Smooth muscle cell (in vitro differentiated cells): ENCODE data around the gene MMP15. TPM values are rescaled to one million over a fixed set of nuclear protein-coding genes. Genes with fewer than 3 reads are reported as not detected.

Source experiments
- DNase-seq: peaks from one replicate; lab custom pipeline; 2025; ENCODE audit not compliant: unreplicated experiment; lab: John Stamatoyannopoulos, UW
- H2AFZ ChIP-seq: fragments of 200-600 bp; sonication (generic); 2 replicates; pipeline ENCODE4 v1.6.0; 2016; ENCODE audit warnings: antibody characterized with exemption, low read depth, mild to moderate bottlenecking
- H3F3A ChIP-seq: fragments of 200-600 bp; sonication (generic); 2 replicates; pipeline ENCODE4 v1.6.0; 2017; ENCODE audit warnings: antibody characterized with exemption, low read depth
- H3K27ac ChIP-seq: fragments of 200-600 bp; sonication (generic); 2 replicates; pipeline ENCODE4 v1.5.1; 2016; ENCODE audit warnings: low read depth, mild to moderate bottlenecking
- H3K27me3 ChIP-seq: fragments of 200-600 bp; sonication (generic); 2 replicates; pipeline ENCODE4 v1.6.1; 2016; ENCODE audit warnings: low read depth, mild to moderate bottlenecking
- H3K36me3 ChIP-seq: fragments of 200-600 bp; sonication (generic); 2 replicates; pipeline ENCODE4 v1.5.1; 2016; ENCODE audit warnings: low read depth
- H3K4me1 ChIP-seq: fragments of 200-600 bp; sonication (generic); 2 replicates; pipeline ENCODE4 v1.5.1; 2016; ENCODE audit warnings: low read depth
- H3K4me2 ChIP-seq: fragments of 200-600 bp; sonication (generic); 2 replicates; pipeline ENCODE4 v1.6.0; 2016; ENCODE audit warnings: mild to moderate bottlenecking
- H3K4me3 ChIP-seq: fragments of 200-600 bp; sonication (generic); 2 replicates; pipeline ENCODE4 v1.5.1; 2016; ENCODE audit warnings: mild to moderate bottlenecking
- H3K79me2 ChIP-seq: fragments of 200-600 bp; sonication (generic); 2 replicates; pipeline ENCODE4 v1.6.0; 2016; ENCODE audit warnings: low read depth, mild to moderate bottlenecking
- H3K9ac ChIP-seq: fragments of 200-600 bp; sonication (generic); 2 replicates; pipeline ENCODE4 v1.6.0; 2016; ENCODE audit warnings: low read depth
- H3K9me3 ChIP-seq: fragments of 200-600 bp; sonication (generic); replicated peaks from 2 replicates; pipeline ENCODE4 v1.5.1; 2016; ENCODE audit warnings: low read depth
- H4K20me1 ChIP-seq: fragments of 200-600 bp; sonication (generic); 2 replicates; pipeline ENCODE4 v1.6.0; 2016; ENCODE audit warnings: low read depth
- WGBS: methylation state at CpG from one replicate; pipeline ENCODE4 v1.1.7; 2016; ENCODE audit warnings: low lambda C conversion rate; 5-methylcytosine and 5-hydroxymethylcytosine counted together
- polyA plus RNA-seq: library from polyadenylated mRNA; unstranded; fragments of >200 nt; fragmentation: Nextera tagmentation; extraction: Ambion mirVana; gene quantifications from 2 replicates; pipeline ENCODE4 v1.2.1, GENCODE V29; 2016
- total RNA-seq: library from RNA; depleted of rRNA; stranded (reverse); fragments of >200 nt; gene quantifications from 2 replicates; pipeline ENCODE4 v1.2.3, GENCODE V29; 2014
- TF ChIP-seq, protein P1 (sequence below): fragments of 200-600 bp; sonication (generic); IDR thresholded peaks from 2 replicates; pipeline ENCODE4 v1.5.1; 2017; ENCODE audit warnings: borderline replicate concordance, mild to moderate bottlenecking, antibody characterized with exemption; ENCODE audit not compliant: insufficient read depth, poor library complexity, severe bottlenecking

The MMP15 gene
- total and polyA plus RNA-seq, 2 experiments from 2014 or later: 2.3 to 5.2 TPM

DNA sequence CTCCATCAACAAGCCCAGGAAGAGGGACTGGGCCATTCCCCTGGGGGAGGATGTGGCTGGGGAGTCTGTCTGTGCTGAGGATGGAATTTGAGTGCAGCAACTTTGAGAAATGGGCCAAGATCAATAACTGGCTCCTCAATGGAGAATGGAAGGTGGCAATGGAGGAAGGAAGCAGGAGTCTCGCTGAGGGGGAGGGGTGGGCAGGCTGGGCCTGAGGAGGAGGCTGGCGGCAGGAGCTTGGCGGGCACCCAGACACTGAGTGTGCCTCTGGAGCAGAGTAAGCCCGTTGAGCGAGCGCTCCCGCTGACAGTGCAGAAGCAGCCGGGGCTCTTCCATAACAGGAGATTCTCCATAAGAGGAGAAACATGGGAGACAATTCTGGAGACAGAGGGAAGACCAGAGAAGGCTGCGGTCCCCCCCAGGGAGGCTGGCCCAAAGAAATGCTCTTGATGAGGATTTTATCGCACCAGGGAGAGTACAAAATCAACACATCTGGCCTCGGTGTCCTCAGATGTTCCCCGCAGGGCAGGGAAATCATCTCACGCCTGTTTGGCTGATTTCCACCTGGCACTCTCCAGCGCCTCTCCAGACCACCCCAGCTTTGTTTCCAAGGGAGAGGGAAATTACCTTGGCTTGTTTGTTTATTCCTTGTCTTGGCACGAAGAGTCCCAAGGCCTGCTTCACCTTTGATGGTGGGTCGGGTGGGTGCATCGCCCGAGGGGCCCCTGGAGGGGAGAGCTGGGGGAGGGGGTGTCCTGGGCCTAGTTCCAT is 2.8 kb upstream of the MMP15 start:
- H3K4me3 ChIP-seq: no peak overlapping the region
- peaks cover 7% of the 10 kb centered on the region for H3K4me1 ChIP-seq
- no peak overlapping the region for H3K4me2 ChIP-seq
- H3K79me2 ChIP-seq: no peaks in the 10 kb centered on the region
- H3F3A ChIP-seq: no peaks in the 10 kb centered on the region
- TF ChIP-seq, protein P1, sequence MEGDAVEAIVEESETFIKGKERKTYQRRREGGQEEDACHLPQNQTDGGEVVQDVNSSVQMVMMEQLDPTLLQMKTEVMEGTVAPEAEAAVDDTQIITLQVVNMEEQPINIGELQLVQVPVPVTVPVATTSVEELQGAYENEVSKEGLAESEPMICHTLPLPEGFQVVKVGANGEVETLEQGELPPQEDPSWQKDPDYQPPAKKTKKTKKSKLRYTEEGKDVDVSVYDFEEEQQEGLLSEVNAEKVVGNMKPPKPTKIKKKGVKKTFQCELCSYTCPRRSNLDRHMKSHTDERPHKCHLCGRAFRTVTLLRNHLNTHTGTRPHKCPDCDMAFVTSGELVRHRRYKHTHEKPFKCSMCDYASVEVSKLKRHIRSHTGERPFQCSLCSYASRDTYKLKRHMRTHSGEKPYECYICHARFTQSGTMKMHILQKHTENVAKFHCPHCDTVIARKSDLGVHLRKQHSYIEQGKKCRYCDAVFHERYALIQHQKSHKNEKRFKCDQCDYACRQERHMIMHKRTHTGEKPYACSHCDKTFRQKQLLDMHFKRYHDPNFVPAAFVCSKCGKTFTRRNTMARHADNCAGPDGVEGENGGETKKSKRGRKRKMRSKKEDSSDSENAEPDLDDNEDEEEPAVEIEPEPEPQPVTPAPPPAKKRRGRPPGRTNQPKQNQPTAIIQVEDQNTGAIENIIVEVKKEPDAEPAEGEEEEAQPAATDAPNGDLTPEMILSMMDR: no peak
- no peak for DNase-seq
- H3K27me3 ChIP-seq: peaks cover 8% of the 10 kb centered on the region
- 58% methylated on average over 18 of the region's 18 CpGs for WGBS
- no peak overlapping the region for H3K9ac ChIP-seq
- H2AFZ ChIP-seq: no peak overlapping the region
- H3K27ac ChIP-seq: no peak overlapping the region
- H3K9me3 ChIP-seq: no peaks in the 10 kb centered on the region
- H4K20me1 ChIP-seq: no peaks in the 10 kb centered on the region
- no peaks in the 10 kb centered on the region for H3K36me3 ChIP-seq

DNA sequence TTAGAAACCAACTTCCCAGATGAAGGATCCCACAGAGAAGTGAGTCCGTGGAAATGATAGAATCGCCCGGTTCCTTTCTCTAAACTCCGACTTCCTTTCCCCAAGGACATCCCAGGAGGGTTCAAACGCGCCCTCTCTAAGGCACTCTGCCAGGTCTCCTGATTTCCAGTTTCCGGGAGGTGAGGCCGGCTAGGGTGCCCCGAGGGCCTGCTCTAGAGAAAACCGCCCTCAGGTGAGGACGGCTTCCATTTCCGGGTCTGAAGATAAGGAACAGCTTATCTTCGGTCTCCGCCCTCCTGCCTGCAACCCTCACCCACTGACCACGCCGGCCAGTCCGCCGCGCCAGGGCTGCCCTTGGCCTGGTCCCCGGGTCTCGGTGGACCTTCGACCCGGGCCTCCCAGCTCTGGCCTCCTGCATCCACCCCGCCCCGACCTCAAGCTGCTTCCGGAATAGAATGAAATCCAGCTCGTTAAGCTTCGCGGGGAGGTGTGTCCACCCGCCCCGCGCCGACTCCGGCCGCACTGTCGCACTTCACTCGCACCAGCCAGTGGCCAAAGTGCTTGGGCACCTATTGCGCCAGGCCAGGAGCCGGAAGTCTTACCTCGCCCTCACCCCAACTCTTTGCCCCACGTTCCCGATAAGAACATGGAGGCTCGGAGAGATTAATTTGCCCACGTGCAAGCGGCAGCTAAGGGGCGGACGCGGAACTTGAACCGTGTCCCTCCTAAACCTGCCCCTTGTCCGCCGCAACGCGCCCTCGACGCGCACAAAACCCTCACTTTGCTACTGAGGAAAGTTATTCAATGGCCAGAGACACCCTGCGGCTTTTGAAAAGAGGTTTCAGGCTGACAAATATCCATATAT is 836 bp upstream of the MMP15 start:
- Histone ChIP-seq H3K4me1 (peaks cover 12% of the 10 kb centered on the region), H3F3A (no peaks in the 10 kb centered on the region), H3K9ac (no peak overlapping the region), H2AFZ (peak overlapping the region; percentile 87), H3K4me3 (peak overlapping the region; percentile 86), H3K4me2 (peak overlapping the region; percentile 97), H3K27ac (no peak overlapping the region), H3K36me3 (no peaks in the 10 kb centered on the region), H3K27me3 (peaks cover 8% of the 10 kb centered on the region), H3K9me3 (no peaks in the 10 kb centered on the region), H4K20me1 (no peaks in the 10 kb centered on the region), H3K79me2 (no peaks in the 10 kb centered on the region)
- TF ChIP-seq, protein P1: no peak
- DNase-seq: no peak
- 9% methylated on average over 57 of the region's 57 CpGs for WGBS

DNA sequence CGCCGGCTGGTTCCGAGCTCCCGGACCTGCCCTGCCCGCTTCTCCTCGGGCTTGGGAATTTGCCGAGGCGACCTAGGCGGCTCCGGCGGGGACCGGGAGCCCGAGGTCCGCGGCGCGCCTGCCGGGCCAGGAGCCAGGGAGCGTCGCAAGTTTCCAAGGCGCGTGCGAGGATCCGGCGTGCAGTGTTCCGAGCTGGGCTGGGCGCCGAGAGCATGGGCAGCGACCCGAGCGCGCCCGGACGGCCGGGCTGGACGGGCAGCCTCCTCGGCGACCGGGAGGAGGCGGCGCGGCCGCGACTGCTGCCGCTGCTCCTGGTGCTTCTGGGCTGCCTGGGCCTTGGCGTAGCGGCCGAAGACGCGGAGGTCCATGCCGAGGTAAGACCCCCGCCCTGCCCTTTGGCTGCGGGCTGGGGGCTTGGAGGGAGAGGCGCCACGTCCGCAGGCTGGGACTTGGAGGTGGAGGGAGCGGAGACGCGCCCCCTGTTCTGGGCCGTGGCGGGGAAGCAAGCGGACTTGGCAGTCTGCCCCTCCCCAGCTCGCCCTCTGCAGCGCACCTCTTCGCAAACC is 668 bp downstream of the MMP15 start:
- Histone ChIP-seq H3F3A (no peaks in the 10 kb centered on the region), H3K9ac (no peak overlapping the region)
- WGBS: under 1% methylated on average over 57 of the region's 65 CpGs

More for the DNA sequence above, 668 bp downstream of the MMP15 start:
- no peak for DNase-seq
- peaks cover 12% of the 10 kb centered on the region for H3K4me1 ChIP-seq
- H3K9me3 ChIP-seq: no peaks in the 10 kb centered on the region
- peak overlapping the region; percentile 97 for H3K4me2 ChIP-seq
- no peaks in the 10 kb centered on the region for H3K79me2 ChIP-seq
- H3K36me3 ChIP-seq: no peaks in the 10 kb centered on the region
- H4K20me1 ChIP-seq: no peaks in the 10 kb centered on the region
- peak overlapping the region; percentile 86 for H3K4me3 ChIP-seq
- peak overlapping the region; percentile 87 for H2AFZ ChIP-seq
- peaks cover 8% of the 10 kb centered on the region for H3K27me3 ChIP-seq
- TF ChIP-seq, protein P1: no peak
- no peak overlapping the region for H3K27ac ChIP-seq
